GM23338 (cell line): Measurements from ENCODE around the gene LRFN4. TPM values are rescaled to one million over a fixed set of nuclear protein-coding genes. Genes with fewer than 3 reads are reported as not detected.

Experiments
- ATAC-seq: fragments of 200-7000 bp; cut with Tn5 transposase; 3 replicates; pipeline ENCODE4 v1.9.1; 2020
- DNase-seq: peaks from one replicate; pipeline ENCODE4 v3.0.0-alpha.2; 2015; ENCODE audit warnings: low spot score
- H2AFZ ChIP-seq: fragments of 200-600 bp; sonication (generic); 2 replicates; pipeline ENCODE4 v1.8.0; 2016; ENCODE audit warnings: antibody characterized with exemption, mild to moderate bottlenecking, moderate library complexity
- H3F3A ChIP-seq: fragments of 200-600 bp; sonication (generic); replicated peaks from 2 replicates; pipeline ENCODE4 v1.8.0; 2017; ENCODE audit warnings: antibody characterized with exemption, mixed run types, low read depth
- H3K27ac ChIP-seq: fragments of 200-600 bp; sonication (generic); 2 replicates; pipeline ENCODE4 v1.6.1; 2016; ENCODE audit warnings: low read depth
- H3K27me3 ChIP-seq: fragments of 200-600 bp; sonication (generic); 2 replicates; pipeline ENCODE4 v1.8.0; 2016; ENCODE audit warnings: mild to moderate bottlenecking, mixed run types, moderate library complexity; ENCODE audit not compliant: insufficient read depth
- H3K36me3 ChIP-seq: fragments of 200-600 bp; sonication (generic); 2 replicates; pipeline ENCODE4 v1.8.0; 2016; ENCODE audit warnings: mild to moderate bottlenecking; ENCODE audit not compliant: insufficient read depth
- H3K4me1 ChIP-seq: fragments of 200-600 bp; sonication (generic); 2 replicates; pipeline ENCODE4 v1.8.0; 2016; ENCODE audit warnings: mild to moderate bottlenecking, moderate library complexity; ENCODE audit not compliant: insufficient read depth
- H3K4me2 ChIP-seq: fragments of 200-600 bp; sonication (generic); 2 replicates; pipeline ENCODE4 v1.7.1; 2017; ENCODE audit warnings: mixed run types
- H3K4me3 ChIP-seq: fragments of 200-600 bp; sonication (generic); 2 replicates; pipeline ENCODE4 v1.6.1; 2016; ENCODE audit warnings: mixed run types
- H3K79me2 ChIP-seq: fragments of 200-600 bp; sonication (generic); replicated peaks from 2 replicates; pipeline ENCODE4 v1.8.0; 2017; ENCODE audit warnings: mild to moderate bottlenecking; ENCODE audit not compliant: insufficient read depth
- H3K9me2 ChIP-seq: fragments of 200-600 bp; sonication (generic); 2 replicates; pipeline ENCODE4 v1.8.0; 2017; ENCODE audit not compliant: insufficient read depth
- H4K20me1 ChIP-seq: fragments of 200-600 bp; sonication (generic); replicated peaks from 2 replicates; pipeline ENCODE4 v1.8.0; 2017; ENCODE audit warnings: mild to moderate bottlenecking; ENCODE audit not compliant: insufficient read depth
- H3K27ac Mint-ChIP-seq: 2 replicates; pipeline ENCODE4 v1.8.0; 2020; ENCODE audit warnings: inconsistent platforms, mild to moderate bottlenecking, moderate library complexity, mixed read lengths
- H3K27me3 Mint-ChIP-seq: 3 replicates; pipeline ENCODE4 v1.8.0; 2022; ENCODE audit warnings: low read depth, mild to moderate bottlenecking, moderate library complexity, mixed read lengths, inconsistent platforms; ENCODE audit not compliant: insufficient read depth, poor library complexity
- H3K36me3 Mint-ChIP-seq: 3 replicates; pipeline ENCODE4 v1.8.0; 2021; ENCODE audit warnings: low read depth, mild to moderate bottlenecking, inconsistent platforms, moderate library complexity, mixed read lengths
- H3K4me1 Mint-ChIP-seq: 3 replicates; pipeline ENCODE4 v1.8.0; 2020; ENCODE audit warnings: mild to moderate bottlenecking, inconsistent platforms, mixed read lengths
- H3K4me3 Mint-ChIP-seq: 3 replicates; pipeline ENCODE4 v1.8.0; 2021; ENCODE audit warnings: moderate library complexity, mild to moderate bottlenecking, inconsistent platforms, mixed read lengths
- H3K9me3 Mint-ChIP-seq: 3 replicates; pipeline ENCODE4 v1.8.0; 2020; ENCODE audit warnings: moderate library complexity, mild to moderate bottlenecking, inconsistent platforms, mixed read lengths
- CREB1 ChIP-seq: fragments of 250-450 bp; sonication (Bioruptor Pico); IDR thresholded peaks from 2 replicates; pipeline ENCODE4 v1.5.0; 2020; ENCODE audit warnings: low read depth, mild to moderate bottlenecking, moderate library complexity
- EZH2phosphoT487 ChIP-seq: fragments of 200-600 bp; sonication (generic); IDR thresholded peaks from one replicate; pipeline ENCODE4 v1.8.1; 2018; ENCODE audit warnings: antibody characterized with exemption; ENCODE audit not compliant: unreplicated experiment
- JUNB ChIP-seq: IDR thresholded peaks from one replicate; pipeline ENCODE4 v1.6.1; 2016; ENCODE audit warnings: antibody characterized with exemption; ENCODE audit not compliant: unreplicated experiment
- NANOG ChIP-seq: IDR thresholded peaks from 2 replicates; pipeline ENCODE4 v1.6.1; 2016; ENCODE audit warnings: antibody characterized with exemption, borderline replicate concordance
- POLR2AphosphoS5 ChIP-seq: IDR thresholded peaks from 2 replicates; pipeline ENCODE4 v1.6.1; 2016; ENCODE audit warnings: antibody characterized with exemption, low read depth
- STAT1 ChIP-seq: IDR thresholded peaks from one replicate; pipeline ENCODE4 v1.6.1; 2016; ENCODE audit warnings: antibody characterized with exemption; ENCODE audit not compliant: unreplicated experiment
- ZNF114 ChIP-seq: fragments of 250-450 bp; sonication (Bioruptor Pico); IDR thresholded peaks from 2 replicates; pipeline ENCODE4 v1.5.0; 2020; ENCODE audit warnings: mild to moderate bottlenecking, moderate library complexity
- ZNF331 ChIP-seq: fragments of 250-450 bp; sonication (Bioruptor Pico); IDR thresholded peaks from 2 replicates; pipeline ENCODE4 v1.5.0; 2020; ENCODE audit warnings: low read depth, mild to moderate bottlenecking, moderate library complexity
- polyA plus RNA-seq: library from polyadenylated mRNA; unstranded; fragments of >200 nt; fragmentation: Nextera tagmentation; extraction: Ambion mirVana; gene quantifications from 2 replicates; pipeline ENCODE4 v1.2.1, GENCODE V29; 2016
- total RNA-seq: library from RNA; depleted of rRNA; stranded (reverse); fragments of >200 nt; shearing (Covaris generic); gene quantifications from 2 replicates; pipeline ENCODE4 v1.2.3, GENCODE V29; 2014
- TF ChIP-seq, protein P1 (sequence below): IDR thresholded peaks from 2 replicates; pipeline ENCODE4 v1.6.1; 2016; ENCODE audit warnings: antibody characterized with exemption
- TF ChIP-seq, protein P2 (sequence below): fragments of 250-450 bp; sonication (Bioruptor Pico); IDR thresholded peaks from 2 replicates; pipeline ENCODE4 v1.5.0; 2020; ENCODE audit warnings: mild to moderate bottlenecking, moderate library complexity
- TF ChIP-seq, protein P3 (sequence below), 2 experiments: fragments of 200-600 bp in 1 of 2; sonication (generic) in 1 of 2; conservative IDR thresholded peaks; 2 replicates each; pipeline versions ENCODE4 v1.5.1 to v1.6.1; 2016 to 2017; ENCODE audit warnings: antibody characterized with exemption in 2 of 2, low read depth in 2 of 2, mild to moderate bottlenecking in 2 of 2, moderate library complexity in 1 of 2
- TF ChIP-seq, protein P4 (sequence below): IDR thresholded peaks from one replicate; pipeline ENCODE4 v1.6.1; 2018; ENCODE audit warnings: antibody characterized with exemption; ENCODE audit not compliant: unreplicated experiment

Gene LRFN4
- total and polyA plus RNA-seq, 2 experiments from 2014 or later: 9.8 to 63.5 TPM

DNA sequence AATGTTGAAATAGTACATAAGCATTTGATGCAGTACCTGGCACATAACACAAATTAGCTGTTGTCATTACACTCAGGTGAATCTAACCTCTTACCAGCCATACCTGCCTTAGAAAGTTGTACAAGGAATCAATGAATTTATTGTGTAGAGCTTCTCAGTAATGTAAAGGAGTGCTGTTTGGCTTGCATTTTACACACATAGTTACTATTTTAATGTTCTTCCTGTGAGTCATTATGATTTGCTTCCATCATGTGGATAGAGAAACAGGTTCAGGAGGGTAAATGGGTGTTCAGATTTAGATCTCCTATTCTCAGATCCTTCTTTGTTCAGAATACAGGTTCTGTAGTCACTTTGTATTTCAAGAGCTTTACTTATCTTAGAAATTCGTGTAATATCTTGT is 41.2 kb upstream of the LRFN4 start:
- no peaks in the 10 kb centered on the region for H3K36me3 ChIP-seq
- H3K4me1 Mint-ChIP-seq: peaks cover 20% of the 10 kb centered on the region

More for the DNA sequence above, 41.2 kb upstream of the LRFN4 start:
- no peaks in the 10 kb centered on the region for H3K27me3 ChIP-seq
- H3K79me2 ChIP-seq: no peaks in the 10 kb centered on the region
- Mint-ChIP-seq H3K36me3 (no peaks in the 10 kb centered on the region), H3K4me3 (no peak overlapping the region), H3K9me3 (no peaks in the 10 kb centered on the region), H3K27me3 (peaks cover 4% of the 10 kb centered on the region), H3K27ac (no peak overlapping the region)
- ATAC-seq (no peak), DNase-seq (no peak)
- H3K9me2 ChIP-seq: no peaks in the 10 kb centered on the region
- H3K4me2 ChIP-seq: no peak overlapping the region
- peaks cover 6% of the 10 kb centered on the region; the same call in 1 of the 2 replicates for H3F3A ChIP-seq
- TF ChIP-seq JUNB (no peak), CREB1 (CRISPR knock-in tag) (no peak), NANOG (no peak), ZNF114 (CRISPR knock-in tag) (no peak), STAT1 (no peak), POLR2AphosphoS5 (no peak), ZNF331 (CRISPR knock-in tag) (no peak), EZH2phosphoT487 (no peak)
- TF ChIP-seq, protein P1, sequence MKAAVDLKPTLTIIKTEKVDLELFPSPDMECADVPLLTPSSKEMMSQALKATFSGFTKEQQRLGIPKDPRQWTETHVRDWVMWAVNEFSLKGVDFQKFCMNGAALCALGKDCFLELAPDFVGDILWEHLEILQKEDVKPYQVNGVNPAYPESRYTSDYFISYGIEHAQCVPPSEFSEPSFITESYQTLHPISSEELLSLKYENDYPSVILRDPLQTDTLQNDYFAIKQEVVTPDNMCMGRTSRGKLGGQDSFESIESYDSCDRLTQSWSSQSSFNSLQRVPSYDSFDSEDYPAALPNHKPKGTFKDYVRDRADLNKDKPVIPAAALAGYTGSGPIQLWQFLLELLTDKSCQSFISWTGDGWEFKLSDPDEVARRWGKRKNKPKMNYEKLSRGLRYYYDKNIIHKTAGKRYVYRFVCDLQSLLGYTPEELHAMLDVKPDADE: no peak
- TF ChIP-seq, protein P2, sequence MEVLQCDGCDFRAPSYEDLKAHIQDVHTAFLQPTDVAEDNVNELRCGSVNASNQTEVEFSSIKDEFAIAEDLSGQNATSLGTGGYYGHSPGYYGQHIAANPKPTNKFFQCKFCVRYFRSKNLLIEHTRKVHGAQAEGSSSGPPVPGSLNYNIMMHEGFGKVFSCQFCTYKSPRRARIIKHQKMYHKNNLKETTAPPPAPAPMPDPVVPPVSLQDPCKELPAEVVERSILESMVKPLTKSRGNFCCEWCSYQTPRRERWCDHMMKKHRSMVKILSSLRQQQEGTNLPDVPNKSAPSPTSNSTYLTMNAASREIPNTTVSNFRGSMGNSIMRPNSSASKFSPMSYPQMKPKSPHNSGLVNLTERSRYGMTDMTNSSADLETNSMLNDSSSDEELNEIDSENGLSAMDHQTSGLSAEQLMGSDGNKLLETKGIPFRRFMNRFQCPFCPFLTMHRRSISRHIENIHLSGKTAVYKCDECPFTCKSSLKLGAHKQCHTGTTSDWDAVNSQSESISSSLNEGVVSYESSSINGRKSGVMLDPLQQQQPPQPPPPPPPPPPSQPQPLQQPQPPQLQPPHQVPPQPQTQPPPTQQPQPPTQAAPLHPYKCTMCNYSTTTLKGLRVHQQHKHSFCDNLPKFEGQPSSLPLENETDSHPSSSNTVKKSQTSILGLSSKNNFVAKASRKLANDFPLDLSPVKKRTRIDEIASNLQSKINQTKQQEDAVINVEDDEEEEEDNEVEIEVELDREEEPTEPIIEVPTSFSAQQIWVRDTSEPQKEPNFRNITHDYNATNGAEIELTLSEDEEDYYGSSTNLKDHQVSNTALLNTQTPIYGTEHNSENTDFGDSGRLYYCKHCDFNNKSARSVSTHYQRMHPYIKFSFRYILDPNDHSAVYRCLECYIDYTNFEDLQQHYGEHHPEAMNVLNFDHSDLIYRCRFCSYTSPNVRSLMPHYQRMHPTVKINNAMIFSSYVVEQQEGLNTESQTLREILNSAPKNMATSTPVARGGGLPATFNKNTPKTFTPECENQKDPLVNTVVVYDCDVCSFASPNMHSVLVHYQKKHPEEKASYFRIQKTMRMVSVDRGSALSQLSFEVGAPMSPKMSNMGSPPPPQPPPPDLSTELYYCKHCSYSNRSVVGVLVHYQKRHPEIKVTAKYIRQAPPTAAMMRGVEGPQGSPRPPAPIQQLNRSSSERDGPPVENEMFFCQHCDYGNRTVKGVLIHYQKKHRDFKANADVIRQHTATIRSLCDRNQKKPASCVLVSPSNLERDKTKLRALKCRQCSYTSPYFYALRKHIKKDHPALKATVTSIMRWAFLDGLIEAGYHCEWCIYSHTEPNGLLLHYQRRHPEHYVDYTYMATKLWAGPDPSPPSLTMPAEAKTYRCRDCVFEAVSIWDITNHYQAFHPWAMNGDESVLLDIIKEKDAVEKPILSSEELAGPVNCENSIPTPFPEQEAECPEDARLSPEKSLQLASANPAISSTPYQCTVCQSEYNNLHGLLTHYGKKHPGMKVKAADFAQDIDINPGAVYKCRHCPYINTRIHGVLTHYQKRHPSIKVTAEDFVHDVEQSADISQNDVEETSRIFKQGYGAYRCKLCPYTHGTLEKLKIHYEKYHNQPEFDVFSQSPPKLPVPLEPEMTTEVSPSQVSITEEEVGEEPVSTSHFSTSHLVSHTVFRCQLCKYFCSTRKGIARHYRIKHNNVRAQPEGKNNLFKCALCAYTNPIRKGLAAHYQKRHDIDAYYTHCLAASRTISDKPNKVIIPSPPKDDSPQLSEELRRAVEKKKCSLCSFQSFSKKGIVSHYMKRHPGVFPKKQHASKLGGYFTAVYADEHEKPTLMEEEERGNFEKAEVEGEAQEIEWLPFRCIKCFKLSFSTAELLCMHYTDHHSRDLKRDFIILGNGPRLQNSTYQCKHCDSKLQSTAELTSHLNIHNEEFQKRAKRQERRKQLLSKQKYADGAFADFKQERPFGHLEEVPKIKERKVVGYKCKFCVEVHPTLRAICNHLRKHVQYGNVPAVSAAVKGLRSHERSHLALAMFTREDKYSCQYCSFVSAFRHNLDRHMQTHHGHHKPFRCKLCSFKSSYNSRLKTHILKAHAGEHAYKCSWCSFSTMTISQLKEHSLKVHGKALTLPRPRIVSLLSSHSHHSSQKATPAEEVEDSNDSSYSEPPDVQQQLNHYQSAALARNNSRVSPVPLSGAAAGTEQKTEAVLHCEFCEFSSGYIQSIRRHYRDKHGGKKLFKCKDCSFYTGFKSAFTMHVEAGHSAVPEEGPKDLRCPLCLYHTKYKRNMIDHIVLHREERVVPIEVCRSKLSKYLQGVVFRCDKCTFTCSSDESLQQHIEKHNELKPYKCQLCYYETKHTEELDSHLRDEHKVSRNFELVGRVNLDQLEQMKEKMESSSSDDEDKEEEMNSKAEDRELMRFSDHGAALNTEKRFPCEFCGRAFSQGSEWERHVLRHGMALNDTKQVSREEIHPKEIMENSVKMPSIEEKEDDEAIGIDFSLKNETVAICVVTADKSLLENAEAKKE: no peak
- TF ChIP-seq, protein P3, sequence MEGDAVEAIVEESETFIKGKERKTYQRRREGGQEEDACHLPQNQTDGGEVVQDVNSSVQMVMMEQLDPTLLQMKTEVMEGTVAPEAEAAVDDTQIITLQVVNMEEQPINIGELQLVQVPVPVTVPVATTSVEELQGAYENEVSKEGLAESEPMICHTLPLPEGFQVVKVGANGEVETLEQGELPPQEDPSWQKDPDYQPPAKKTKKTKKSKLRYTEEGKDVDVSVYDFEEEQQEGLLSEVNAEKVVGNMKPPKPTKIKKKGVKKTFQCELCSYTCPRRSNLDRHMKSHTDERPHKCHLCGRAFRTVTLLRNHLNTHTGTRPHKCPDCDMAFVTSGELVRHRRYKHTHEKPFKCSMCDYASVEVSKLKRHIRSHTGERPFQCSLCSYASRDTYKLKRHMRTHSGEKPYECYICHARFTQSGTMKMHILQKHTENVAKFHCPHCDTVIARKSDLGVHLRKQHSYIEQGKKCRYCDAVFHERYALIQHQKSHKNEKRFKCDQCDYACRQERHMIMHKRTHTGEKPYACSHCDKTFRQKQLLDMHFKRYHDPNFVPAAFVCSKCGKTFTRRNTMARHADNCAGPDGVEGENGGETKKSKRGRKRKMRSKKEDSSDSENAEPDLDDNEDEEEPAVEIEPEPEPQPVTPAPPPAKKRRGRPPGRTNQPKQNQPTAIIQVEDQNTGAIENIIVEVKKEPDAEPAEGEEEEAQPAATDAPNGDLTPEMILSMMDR (conservative IDR thresholded peaks at IDR 0.05; ENCODE audit: low read depth in 2 of 2): no peak
- TF ChIP-seq, protein P4, sequence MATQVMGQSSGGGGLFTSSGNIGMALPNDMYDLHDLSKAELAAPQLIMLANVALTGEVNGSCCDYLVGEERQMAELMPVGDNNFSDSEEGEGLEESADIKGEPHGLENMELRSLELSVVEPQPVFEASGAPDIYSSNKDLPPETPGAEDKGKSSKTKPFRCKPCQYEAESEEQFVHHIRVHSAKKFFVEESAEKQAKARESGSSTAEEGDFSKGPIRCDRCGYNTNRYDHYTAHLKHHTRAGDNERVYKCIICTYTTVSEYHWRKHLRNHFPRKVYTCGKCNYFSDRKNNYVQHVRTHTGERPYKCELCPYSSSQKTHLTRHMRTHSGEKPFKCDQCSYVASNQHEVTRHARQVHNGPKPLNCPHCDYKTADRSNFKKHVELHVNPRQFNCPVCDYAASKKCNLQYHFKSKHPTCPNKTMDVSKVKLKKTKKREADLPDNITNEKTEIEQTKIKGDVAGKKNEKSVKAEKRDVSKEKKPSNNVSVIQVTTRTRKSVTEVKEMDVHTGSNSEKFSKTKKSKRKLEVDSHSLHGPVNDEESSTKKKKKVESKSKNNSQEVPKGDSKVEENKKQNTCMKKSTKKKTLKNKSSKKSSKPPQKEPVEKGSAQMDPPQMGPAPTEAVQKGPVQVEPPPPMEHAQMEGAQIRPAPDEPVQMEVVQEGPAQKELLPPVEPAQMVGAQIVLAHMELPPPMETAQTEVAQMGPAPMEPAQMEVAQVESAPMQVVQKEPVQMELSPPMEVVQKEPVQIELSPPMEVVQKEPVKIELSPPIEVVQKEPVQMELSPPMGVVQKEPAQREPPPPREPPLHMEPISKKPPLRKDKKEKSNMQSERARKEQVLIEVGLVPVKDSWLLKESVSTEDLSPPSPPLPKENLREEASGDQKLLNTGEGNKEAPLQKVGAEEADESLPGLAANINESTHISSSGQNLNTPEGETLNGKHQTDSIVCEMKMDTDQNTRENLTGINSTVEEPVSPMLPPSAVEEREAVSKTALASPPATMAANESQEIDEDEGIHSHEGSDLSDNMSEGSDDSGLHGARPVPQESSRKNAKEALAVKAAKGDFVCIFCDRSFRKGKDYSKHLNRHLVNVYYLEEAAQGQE: no peak
- H3K4me3 ChIP-seq: no peak overlapping the region
- H3K4me1 ChIP-seq: peaks cover 6% of the 10 kb centered on the region
- H4K20me1 ChIP-seq: no peaks in the 10 kb centered on the region
- H3K27ac ChIP-seq: no peak overlapping the region
- H2AFZ ChIP-seq: no peak overlapping the region
